EL (cell line): ENCODE data around the gene RBP5.

ENCODE experiments used
- DNase-seq: peaks from one replicate; pipeline ENCODE4 v3.0.0-alpha.2; 2016

RBP5 gene

DNA sequence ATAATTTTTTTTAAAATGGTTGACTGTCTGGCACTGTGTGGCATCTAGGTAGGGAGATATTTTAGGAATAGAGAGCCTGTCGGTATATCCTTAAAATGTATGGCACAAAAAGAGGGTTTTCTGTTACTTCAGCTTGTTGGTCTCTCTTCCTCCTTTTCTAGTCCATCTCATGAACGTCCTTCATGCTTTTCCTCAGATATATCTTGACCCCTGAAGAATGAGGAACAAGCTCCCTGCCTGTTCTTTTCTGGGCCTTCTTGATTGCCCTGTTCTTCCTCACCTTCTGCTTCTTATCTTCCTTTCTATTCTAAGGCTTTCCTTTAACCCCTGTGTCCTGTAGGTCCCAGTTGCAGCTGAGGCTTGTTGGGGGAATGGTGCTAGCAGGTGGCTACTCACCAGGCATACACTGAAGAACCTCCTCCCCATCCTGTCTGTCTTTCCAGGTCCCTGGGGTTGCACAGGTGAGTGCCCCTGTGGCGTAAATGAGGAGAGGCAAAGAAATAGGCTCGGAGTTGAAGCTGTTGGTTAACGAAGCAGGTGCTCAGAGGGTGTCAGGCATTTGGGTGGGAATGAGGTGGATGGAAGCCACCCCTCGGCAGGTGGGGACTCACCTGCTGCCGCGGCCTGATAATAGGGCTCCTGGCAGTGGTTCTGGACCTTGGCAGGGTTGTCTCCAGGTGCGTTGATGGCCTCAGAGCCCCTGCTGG lies 29.2 kb downstream of the RBP5 start:
- DNase-seq, result no peak

DNA sequence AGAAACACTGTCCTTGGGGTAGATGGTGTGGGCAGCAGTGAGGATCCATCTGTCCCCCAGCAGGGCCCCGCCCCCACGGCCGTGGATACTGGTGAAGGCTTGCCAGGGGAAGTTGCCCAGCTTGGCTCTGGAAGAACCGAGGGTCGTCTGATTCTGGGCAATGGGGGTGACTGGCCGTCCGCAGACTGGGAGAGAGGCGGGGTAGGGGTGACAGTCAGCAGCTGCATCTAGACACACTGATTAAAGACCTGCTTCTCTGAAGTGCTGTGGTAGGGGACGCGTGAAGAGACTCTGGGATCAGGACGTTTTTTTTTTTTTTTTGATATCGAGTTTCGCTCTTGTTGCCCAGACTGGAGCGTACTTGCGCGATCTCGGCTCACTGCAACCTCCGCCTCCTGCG lies 31.7 kb downstream of the RBP5 start:
- no peak for DNase-seq

DNA sequence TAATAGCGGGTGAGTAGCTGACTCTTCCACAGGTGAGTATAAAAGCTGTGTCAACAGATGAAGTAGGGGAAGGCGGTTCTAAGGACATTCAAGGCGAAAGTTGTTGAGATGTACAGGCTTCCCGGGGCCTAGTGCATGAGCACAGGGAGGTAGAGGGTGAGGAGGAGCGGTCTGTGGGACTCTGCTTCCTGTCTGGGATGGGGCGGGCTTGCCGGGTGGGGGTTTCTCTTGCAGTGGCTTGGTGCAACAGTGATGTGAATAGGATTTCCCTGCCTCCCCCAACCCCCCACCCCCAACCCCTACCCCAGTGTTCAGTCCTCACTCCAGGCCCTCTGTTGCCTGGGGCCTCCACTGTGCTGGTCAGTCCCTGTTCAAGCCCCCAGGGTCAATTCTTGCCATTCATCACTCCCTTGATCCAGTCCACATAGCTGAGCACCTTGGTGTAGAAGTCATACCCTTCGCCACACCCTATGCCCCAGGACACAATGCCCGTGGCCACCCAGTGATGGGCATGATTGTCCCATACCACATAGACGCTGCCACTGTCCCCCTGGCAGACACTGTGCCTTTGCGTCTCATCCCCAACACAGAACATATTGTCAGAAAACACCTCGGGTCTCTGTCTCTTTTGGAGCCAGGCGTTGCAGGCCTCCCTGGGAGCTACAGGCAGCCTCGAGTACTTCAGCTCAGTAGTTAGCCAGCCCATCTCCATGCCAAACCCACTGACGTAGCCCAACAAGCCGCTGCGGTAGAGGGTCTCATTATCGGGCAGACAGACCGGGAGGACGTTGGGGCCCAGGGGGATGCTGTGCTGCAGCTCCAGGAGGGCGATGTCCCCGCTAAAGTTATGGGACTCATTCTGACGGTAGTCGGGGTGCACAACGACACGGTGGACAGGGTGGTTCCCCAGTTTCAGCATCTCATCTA lies 32.4 kb downstream of the RBP5 start:
- no peak for DNase-seq

DNA sequence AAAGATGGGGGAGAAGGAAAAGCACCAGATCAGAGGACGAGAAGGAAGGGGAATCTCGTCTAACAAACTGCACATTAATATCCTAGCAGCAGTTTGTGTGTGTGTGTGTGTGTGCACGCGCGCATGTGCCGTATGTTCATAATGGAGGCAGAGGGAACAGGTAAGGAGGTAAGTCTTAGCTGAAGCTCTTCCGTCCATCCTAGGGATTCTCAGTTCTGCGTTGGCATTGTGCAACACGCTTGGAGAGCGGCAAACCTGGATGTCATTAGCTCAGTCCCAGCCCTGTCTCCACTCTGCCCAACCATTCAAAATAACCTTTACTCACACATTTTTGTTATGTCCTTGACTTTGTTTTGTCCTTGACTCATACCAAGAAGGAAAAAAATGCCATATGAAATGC lies 34.8 kb downstream of the RBP5 start:
- no peak for DNase-seq

DNA sequence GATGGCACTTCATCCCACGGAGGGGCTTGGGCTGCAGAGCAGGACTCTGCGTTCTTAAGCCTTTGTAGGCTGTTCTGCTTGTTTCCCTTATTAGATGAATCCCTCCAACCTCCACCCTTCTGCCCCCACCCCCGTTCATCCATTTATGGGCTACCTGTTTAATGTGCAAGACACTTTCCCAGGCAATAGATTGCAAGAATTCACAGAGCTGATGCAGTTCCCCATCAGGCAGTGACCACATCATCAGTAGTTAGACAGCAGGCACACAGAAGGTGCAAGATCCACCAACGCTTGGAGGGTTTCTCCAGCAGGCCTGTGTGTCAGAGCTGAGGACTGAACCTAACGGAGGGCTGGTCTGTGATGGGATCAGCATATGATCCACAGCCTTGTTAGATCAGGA lies 35.2 kb downstream of the RBP5 start:
- DNase-seq, result no peak

DNA sequence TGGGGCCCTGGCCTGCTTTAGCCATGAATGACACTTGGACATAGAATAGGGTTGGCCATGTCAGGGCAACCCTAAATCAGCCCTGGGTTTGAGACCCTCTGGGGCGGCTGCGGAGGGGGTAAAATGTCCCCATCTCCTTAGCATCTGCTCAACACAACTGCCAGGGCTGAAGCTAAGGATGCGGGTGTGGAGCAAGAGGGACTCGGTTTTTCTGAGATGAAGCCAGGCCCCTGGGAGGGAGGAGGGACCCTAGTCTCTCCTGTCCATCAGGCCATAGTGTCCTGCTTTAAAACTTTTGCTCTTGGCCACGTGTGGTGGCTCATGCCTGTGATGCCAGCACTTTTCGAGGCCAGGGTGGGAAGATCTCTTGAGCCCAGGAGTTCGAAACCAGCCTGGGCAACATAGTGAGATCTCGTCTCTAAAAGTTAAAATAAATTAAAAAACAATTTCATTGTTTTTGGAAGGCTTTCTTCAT lies 35.7 kb downstream of the RBP5 start:
- no peak for DNase-seq

DNA sequence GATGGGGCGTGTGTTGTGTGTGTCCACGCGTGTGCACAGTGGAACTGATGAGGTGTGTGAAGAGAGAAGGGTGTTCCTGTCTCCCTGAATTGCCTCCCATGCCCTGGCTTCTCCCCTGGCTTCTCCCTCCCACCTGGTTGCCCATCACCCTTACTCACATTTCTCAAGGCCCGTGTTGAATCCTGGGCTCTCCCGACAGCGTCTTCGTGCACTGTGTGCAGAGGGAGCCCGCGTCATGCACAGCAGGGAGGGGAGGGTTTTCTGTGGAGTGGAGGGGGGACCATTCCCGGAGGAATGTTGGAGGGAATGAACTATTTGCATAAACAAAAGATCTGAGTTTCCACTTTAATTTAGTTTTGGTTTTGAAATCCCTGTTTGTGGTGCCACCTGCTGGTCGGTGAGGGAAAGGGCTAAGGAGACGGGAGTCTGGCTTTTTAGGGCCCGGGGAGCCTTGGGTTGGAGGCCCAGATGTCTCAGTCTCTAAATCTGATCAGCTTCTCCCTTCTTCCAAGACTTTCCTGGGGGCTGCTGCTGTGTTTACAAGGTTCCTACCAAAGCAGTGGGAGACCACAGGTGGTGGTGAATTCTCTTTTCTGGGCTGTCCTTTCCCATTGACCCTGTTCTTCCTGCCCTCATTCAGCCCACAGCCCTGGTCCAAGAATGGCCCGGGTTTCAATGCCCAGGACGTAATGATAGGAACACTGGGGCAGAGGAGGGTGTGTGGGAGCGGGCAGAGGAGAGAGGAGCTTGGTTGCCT lies 36.3 kb downstream of the RBP5 start, which contains the start of gene C1R:
C1R (minus strand) TSS at position 217 of the 757 bp plus-strand sequence; CDS start at position 160, 57 bp downstream.
- DNase-seq, result peak; percentile 89

DNA sequence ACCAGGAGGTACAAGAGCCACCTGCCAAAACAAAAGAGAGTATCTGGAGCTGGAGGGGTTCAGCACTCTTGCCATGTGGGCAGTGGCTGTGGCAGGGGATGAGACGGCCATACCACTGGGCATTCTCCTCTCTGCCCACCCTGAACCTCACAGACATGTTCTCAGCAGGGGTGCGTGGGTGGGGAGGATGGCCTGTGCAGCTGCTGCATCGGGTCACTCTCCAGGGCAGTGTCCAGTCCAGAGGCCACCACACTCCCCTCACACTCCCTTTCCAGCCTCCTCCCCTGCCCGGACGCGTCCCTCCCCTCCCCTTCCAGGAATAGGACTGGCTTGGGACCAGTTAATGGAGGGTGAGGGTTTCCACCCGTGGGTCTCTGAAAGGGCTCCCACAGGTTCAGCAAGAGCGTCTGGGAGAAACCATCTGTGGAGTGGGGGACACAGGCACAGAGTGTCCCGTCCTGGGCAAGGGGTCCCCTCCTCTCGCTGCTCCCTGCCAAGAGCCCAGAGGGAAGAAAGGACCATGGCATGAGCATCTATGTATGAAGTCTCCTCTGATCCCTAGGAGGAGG lies 36.9 kb downstream of the RBP5 start:
- DNase-seq, result peak; percentile 24

DNA sequence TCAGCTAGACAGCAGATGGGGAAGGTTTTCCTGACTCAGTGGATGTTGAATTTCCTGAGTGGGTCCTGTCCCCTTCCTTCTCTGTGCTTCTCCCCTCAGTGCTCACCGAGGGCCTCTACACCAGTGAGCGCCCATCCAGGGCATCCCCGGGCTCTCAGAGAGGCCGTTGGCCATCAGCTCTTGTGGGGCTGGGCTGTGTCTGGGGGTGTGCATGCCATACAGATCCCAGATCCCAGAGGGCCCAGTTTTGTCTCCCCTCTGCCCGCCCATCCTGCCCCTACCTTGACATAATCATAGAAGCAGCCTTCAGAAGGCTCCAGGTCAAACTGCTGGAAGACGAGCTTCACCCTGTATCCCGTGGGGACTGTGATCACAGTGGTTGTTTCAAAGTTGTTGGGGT lies 37.5 kb downstream of the RBP5 start:
- no peak for DNase-seq

DNA sequence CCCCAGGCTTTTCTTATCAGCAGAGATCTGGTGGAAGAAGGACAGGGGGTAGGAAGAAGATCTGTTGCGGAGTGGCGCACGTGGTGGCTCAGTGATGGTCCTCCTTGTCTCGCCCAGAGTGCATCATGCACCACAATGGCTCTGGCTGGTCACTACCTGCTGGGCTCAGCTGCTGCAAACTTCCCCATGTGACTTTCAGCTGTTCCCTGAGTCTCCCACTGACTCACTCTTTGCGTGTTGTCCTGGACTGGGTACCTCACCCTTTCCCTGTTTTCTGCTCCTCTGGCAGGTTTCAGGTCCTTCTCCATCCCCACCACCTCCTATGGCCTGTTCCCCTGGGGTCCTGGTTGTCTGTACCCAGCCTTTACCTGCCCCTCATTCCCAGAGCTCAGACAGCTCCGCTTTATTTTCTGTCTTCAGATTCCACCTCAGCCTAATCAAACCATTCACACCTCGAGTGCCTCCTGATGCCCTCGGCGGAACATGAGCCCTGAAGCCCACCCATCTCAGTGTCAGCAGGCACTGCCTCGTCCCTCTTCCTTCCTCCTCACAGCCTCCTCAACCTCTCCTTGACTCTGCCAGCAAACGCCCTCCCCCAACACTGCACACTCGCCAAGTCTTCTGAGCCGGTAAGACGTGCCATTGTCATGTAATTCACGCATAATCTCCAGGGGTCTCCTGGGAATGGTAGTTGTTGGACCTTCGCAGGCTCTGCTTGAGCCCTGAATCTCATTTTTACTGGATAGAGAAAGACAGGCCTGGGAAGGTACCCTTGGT lies 38.3 kb downstream of the RBP5 start:
- no peak for DNase-seq

DNA sequence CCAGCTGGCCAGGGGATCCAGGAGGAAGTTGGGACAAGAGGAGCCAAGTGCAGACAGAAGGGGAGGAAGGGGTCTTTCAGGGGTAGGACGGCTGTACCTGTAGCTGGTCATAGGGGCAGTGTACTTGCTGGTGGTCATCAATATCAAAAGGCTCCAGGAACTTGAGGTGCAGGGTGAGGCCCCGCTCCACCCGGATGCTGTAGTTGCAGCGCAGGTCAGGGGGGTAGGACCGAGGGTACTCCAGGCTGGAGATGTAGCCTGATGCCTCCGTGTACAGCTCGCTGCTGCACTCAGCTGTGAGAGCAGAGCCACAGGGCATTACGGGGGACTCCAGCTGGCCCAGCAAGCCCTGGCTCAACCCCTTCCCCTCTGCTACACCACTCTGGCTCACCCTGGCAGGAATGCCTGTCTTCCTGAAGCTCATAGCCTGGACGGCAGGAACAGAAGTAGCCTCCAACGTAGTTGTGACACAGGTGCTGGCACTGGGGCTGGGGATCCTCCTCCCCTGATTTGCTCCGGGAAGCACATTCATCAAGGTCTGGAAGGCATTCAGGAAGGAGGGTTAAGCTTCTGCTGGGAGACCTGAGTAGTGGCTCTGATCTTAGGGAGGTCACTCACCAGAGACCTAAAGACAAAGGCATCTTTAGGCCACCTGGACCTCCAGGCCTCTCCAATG lies 39.4 kb downstream of the RBP5 start:
- no peak for DNase-seq

DNA sequence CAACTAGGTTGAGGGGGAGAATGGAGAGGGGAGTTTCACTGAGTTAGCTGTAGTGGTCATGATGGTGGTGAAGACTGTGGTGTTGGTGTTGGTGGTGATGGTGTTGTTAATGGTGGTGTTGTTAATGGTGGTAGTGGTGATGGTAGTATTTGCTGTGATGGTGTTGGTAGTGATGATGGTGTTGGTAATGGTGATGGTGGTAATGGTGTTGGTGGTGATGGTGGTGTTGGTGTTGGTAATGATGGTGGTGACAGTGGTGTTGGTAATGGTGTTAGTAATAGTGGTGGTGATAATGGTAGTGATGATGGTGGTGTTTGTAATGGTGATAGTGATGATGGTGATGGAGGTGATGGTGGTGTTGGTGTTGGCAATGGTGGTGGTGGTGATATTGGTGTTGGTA lies 45.6 kb downstream of the RBP5 start:
- DNase-seq, result no peak

DNA sequence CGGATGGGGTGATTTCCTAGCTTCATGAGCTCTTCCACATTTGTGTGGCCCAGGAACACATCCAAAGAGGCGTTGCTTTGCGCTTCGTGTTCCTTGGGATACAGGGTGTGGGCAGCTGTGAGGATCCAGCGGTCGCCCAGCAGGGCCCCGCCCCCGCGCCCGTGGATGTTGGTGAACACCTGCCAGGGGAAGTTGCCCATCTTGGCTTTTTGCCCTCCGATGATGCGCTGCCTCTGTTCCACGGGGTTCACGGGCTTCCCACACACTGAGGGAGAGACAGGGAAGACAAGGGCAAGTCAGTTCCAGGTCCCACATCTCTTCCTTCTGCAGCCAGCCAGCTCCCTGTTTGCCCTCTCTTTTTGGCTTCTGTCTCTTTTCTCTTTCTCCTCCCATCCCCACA lies 47.7 kb downstream of the RBP5 start:
- no peak for DNase-seq

DNA sequence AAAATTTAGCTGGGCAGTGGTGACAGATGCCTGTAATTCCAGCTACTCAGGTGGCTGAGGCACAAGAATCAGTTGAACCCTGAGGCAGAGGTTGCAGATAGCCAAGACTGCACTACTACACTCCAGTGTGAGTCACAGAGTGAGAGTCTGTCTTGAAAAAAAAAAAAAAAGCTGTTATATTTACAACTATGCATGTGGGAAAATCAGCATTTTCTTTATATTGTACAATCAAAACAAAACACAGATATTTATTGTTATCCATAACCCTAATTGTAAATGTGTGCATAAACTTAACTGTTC lies 48.9 kb downstream of the RBP5 start:
- peak; percentile 70 for DNase-seq

DNA sequence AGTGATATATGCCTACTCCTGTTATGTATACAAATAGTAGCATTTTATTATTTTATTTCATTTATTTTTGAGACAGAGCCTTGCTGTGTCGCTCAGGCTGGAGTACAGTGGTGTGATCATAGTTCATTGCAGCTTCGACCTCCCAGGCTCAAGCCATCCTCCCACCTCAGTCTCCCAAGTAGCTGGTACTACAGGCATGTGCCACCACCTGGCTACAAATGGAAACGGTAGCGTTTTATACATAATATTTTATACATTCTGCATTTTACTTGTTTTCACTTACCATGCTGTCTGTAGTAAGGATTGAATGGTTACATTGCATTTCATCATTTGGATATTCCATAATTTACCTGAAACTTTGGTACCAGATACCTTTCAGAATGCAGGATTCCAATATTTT lies 50.5 kb downstream of the RBP5 start:
- no peak for DNase-seq

DNA sequence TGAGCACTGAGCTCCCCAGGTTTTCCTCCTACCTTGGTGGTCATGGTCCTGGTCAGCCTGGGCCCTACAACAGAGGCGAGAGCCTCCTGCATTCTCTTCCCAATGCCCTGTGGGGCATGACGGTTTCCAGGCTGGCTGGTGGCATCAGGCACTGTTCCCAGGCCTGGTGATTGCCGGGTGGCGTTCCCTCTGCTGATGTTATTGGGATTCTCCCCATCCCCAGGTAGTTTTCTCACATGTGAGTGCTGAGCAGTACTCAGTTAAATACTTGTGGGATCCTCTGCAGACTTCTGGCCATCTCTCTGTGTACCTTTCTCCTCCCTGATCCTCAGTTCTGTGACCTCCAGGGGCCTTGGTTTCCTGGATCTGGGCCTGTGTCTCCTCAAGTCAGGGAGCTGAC lies 52.2 kb downstream of the RBP5 start:
- no peak for DNase-seq

DNA sequence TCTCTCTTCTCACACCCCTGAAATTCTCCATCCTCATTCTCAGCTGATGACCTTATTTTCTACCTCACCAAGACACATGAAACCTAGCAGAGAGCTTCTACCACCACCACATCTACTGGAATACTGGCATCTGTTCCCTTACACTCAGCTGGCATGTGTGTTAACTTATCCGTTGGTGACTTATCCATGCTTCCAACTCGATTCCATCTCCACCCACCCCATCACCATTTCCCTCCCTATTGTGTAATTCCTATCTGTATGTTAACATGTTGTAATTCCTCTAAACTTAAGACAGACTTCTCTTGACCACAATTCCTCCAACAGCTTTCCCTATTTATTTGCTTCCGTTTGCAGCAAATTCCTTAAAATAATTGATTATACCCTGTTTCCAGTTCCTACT lies 52.8 kb downstream of the RBP5 start:
- peak; percentile 40 for DNase-seq

DNA sequence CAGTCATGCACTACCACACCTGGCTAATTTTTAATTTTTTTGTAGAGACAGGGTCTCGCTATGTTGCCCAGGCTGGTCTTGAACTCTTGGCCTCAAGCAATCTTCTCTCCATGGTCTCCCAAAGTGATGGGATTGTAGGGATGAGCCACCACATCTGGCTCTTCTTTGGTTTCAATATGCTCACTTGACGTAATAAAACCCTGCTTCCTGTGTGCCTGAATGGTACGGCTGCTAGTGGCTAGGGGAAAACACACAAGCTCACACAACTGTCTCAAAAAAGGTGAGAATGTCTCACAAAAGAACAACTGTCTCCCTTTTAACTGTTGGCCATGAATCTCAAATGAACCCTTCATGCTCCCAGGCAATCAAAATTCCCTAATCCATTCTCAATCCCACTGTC lies 53.2 kb downstream of the RBP5 start:
- no peak for DNase-seq

DNA sequence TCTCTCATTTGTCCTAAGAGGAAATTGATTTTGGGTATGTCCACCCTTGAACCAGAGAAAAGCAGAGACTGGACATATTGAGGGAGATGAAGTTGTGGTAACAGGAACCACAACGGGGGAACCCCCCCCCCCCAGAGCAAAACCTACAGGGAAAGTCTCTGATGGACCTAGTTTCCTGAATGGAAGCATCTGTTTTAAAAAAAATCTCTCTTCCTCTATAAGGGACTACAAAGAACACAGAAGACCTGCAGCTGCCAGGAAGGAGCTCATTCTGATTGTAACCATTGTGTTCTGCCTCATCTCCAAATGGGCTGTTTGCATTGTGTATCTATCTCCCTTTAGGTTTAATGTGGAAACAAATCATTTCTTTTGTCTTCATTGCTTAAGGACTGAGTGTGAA lies 54.7 kb downstream of the RBP5 start:
- DNase-seq, result no peak
